GM12878 (cell line): ENCODE results near the gene CHIT1. TPM values are rescaled to one million over a fixed set of nuclear protein-coding genes. Genes with fewer than 3 reads are reported as not detected.

Experiments used
- ATAC-seq: fragments of 200-7000 bp; cut with Tn5 transposase; 3 replicates; pipeline ENCODE4 v1.9.1; 2020; ENCODE audit warnings: mild to moderate bottlenecking, moderate library complexity
- BruUV-seq: library from RNA; stranded (reverse); fragments of 400-500 nt; replicated peaks from 2 replicates; lab custom pipeline; 2021; lab: Mats Ljungman, UMichigan
- CTCF ChIA-PET: fragments of 300-600 bp; sonication (Branson Sonifier 250); formaldehyde crosslinking; extraction: SDS; loops from one replicate; lab custom pipeline; 2021; ENCODE audit warnings: inconsistent platforms; lab: Yijun Ruan, JAX
- POLR2A ChIA-PET: fragments of 350-600 bp; formaldehyde crosslinking; extraction: SDS; loops from one replicate; lab custom pipeline; 2021; ENCODE audit warnings: inconsistent platforms; lab: Charles Lee
- RAD21 ChIA-PET: fragments of 300-600 bp; sonication (Branson Sonifier 250); formaldehyde crosslinking; loops from one replicate; lab custom pipeline; 2023; ENCODE audit warnings: antibody characterized with exemption; ENCODE audit not compliant: unreplicated experiment; lab: Charles Lee
- SMC1A ChIA-PET: fragments of 300-600 bp; sonication (Branson Sonifier 250); formaldehyde crosslinking; loops from one replicate; lab custom pipeline; 2023; ENCODE audit not compliant: unreplicated experiment, uncharacterized antibody; lab: Charles Lee
- DNase-seq: peaks from one replicate; pipeline ENCODE4 v3.0.0-alpha.2; 2011; ENCODE audit warnings: low read depth, low spot score
- FAIRE-seq: peaks from 3 replicates; lab custom pipeline; 2011; peaks lifted over from hg19 to GRCh38; lab: Jason Lieb, UNC
- H2AFZ ChIP-seq: 2 replicates; pipeline ENCODE4 v1.6.0; 2011; ENCODE audit warnings: low read depth, low read length, control low read depth; ENCODE audit not compliant: control insufficient read depth
- H3K27ac ChIP-seq: 2 replicates; pipeline ENCODE4 v1.5.1; 2011; ENCODE audit warnings: control low read depth; ENCODE audit not compliant: control insufficient read depth, insufficient read depth
- H3K27me3 ChIP-seq, 2 experiments: replicated peaks in 1 of 2; 2 replicates each; pipeline versions ENCODE4 v1.6.0 to v1.6.1; 2011; ENCODE audit warnings: low read length in 1 of 2; ENCODE audit not compliant: control insufficient read depth in 2 of 2, insufficient read depth in 2 of 2
- H3K36me3 ChIP-seq, 2 experiments: 2 replicates each; pipeline ENCODE4 v1.5.1; 2011; ENCODE audit warnings: low read length in 1 of 2; ENCODE audit not compliant: control insufficient read depth in 2 of 2, insufficient read depth in 2 of 2
- H3K4me1 ChIP-seq: 2 replicates; pipeline ENCODE4 v1.6.1; 2011; ENCODE audit warnings: mild to moderate bottlenecking, low read length, moderate library complexity, mixed read lengths; ENCODE audit not compliant: control insufficient read depth, insufficient read depth
- H3K4me2 ChIP-seq: 2 replicates; pipeline ENCODE4 v1.6.0; 2011; ENCODE audit warnings: control low read depth; ENCODE audit not compliant: control insufficient read depth, insufficient read depth
- H3K4me3 ChIP-seq: fragments of 200-600 bp; sonication (generic); 2 replicates; pipeline ENCODE4 v1.5.1; 2016
- H3K79me2 ChIP-seq: 2 replicates; pipeline ENCODE4 v1.6.0; 2011; ENCODE audit warnings: low read length; ENCODE audit not compliant: control insufficient read depth, insufficient read depth
- H3K9ac ChIP-seq: 2 replicates; pipeline ENCODE4 v1.8.0; 2011; ENCODE audit warnings: low read length, control low read depth, mixed read lengths; ENCODE audit not compliant: control insufficient read depth, insufficient read depth
- H3K9me3 ChIP-seq: replicated peaks from 3 replicates; pipeline ENCODE4 v1.5.1; 2011; ENCODE audit warnings: mild to moderate bottlenecking, low read length; ENCODE audit not compliant: control insufficient read depth, insufficient read depth
- H4K20me1 ChIP-seq: 2 replicates; pipeline ENCODE4 v1.6.0; 2011; ENCODE audit not compliant: control insufficient read depth, insufficient read depth
- ATF7 ChIP-seq: fragments of 450-650 bp; IDR thresholded peaks from 2 replicates; pipeline ENCODE4 v1.6.1; 2016; ENCODE audit warnings: low read depth, mild to moderate bottlenecking
- BCLAF1 ChIP-seq: fragments of 450-650 bp; IDR thresholded peaks from 2 replicates; pipeline ENCODE4 v1.6.1; 2017; ENCODE audit warnings: antibody characterized with exemption, mild to moderate bottlenecking, moderate library complexity
- CBX3 ChIP-seq: fragments of 200-600 bp; sonication (generic); IDR thresholded peaks from 2 replicates; pipeline ENCODE4 v1.6.1; 2016; ENCODE audit warnings: low read depth, borderline replicate concordance
- CUX1 ChIP-seq: IDR thresholded peaks from 2 replicates; pipeline ENCODE4 v1.6.1; 2012; ENCODE audit warnings: improper control_type of control experiment, low read depth, low read length; ENCODE audit not compliant: insufficient replicate concordance
- HDGF ChIP-seq: fragments of 450-650 bp; IDR thresholded peaks from 2 replicates; pipeline ENCODE4 v1.6.1; 2016; ENCODE audit warnings: antibody characterized with exemption
- HSF1 ChIP-seq: fragments of 150-350 bp; IDR thresholded peaks from 2 replicates; pipeline ENCODE4 v1.6.1; 2014; ENCODE audit warnings: mild to moderate bottlenecking, low read depth, low read length
- IRF5 ChIP-seq: fragments of 450-650 bp; IDR thresholded peaks from 2 replicates; pipeline ENCODE4 v1.6.1; 2017; ENCODE audit warnings: borderline replicate concordance
- PAX5 ChIP-seq: IDR thresholded peaks from 2 replicates; pipeline ENCODE4 v1.6.1; 2011; ENCODE audit warnings: low read depth, low read length, borderline replicate concordance
- PML ChIP-seq: IDR thresholded peaks from 2 replicates; pipeline ENCODE4 v1.6.1; 2012; ENCODE audit warnings: low read length, inconsistent platforms
- POLR2A ChIP-seq: IDR thresholded peaks from 2 replicates; pipeline ENCODE4 v1.6.1; 2011; ENCODE audit warnings: low read depth, mild to moderate bottlenecking, low read length
- RELB ChIP-seq: fragments of 450-650 bp; IDR thresholded peaks from 2 replicates; pipeline ENCODE4 v1.6.1; 2017; ENCODE audit warnings: low read depth, mild to moderate bottlenecking, moderate library complexity
- in situ Hi-C: fragments of 300-500 bp; cut with MboI; formaldehyde crosslinking; loops from 9 replicates; pipeline ENCODE4 v1.14.3; 2018; ENCODE audit warnings: mixed read lengths
- intact Hi-C: fragments of 100-400 bp; cut with micrococcal nuclease; formaldehyde crosslinking; loops from one replicate; pipeline ENCODE4 v1.14.2; 2022; ENCODE audit not compliant: unreplicated experiment
- polyA plus RNA-seq, 11 experiments: library from polyadenylated mRNA; depleted of rRNA in 4 of 11; unstranded in 6 of 11; stranded (reverse) in 5 of 11; fragments of >200 nt; fragmentation: Nextera tagmentation in 4 of 11; fragmentation: Illumina TruSeq in 1 of 11; extraction: Ambion mirVana in 4 of 11; extraction: Trizol in 1 of 11; gene quantifications; 1 replicate in 1 of 11; 2 replicates in 10 of 11; pipeline versions ENCODE4 v1.2.1 to v1.2.3, GENCODE V29; 2011 to 2016; ENCODE audit warnings: inconsistent platforms in 2 of 11, missing spikeins in 2 of 11, low read depth in 1 of 11
- total RNA-seq, 4 experiments: library from RNA; depleted of rRNA in 3 of 4; stranded (reverse); fragments of >200 nt in 3 of 4; fragmentation: Illumina TruSeq in 1 of 4; extraction: Trizol in 1 of 4; gene quantifications; 2 replicates each; pipeline versions ENCODE4 v1.2.1 to v1.2.3, GENCODE V29; 2013 to 2021

Gene CHIT1
- total and polyA plus RNA-seq, 10 of the 15 experiments (the other 5 are each of a cell fraction or from before 2014, with no cell fraction given), result 0.02 to 2.1 (median 0.76) TPM

GRCh38 chr1:203210988-203211387 is 18.5 kb downstream of the CHIT1 start:
- in situ Hi-C loops, result no loop called here
- DNase-seq, result no peak
- Histone ChIP-seq H3K27me3 (peaks cover 0 to 5% of the 10 kb centered on the region in 2 experiments; a peak in 1 of 4 replicates), H3K36me3 (no peaks in the 10 kb centered on the region), H2AFZ (no peak overlapping the region), H3K9ac (no peak overlapping the region), H4K20me1 (no peaks in the 10 kb centered on the region), H3K9me3 (no peaks in the 10 kb centered on the region), H3K4me1 (no peaks in the 10 kb centered on the region), H3K27ac (no peak overlapping the region), H3K4me2 (no peak overlapping the region), H3K79me2 (no peaks in the 10 kb centered on the region), H3K4me3 (no peak overlapping the region)
- ChIA-PET CTCF (interaction anchor here (0.9 to 3.1 kb wide), 5 partner anchors 38 to 172 kb away, joined by 3 to 11 read pairs (median 5); no protein-coding TSS in a partner anchor), POLR2A (no interaction called here), SMC1A (interaction anchor here (1.8 kb wide), 1 partner anchor 11 kb away, joined by 3 read pairs; no protein-coding TSS in a partner anchor), RAD21 (no interaction called here)
- ATAC-seq, result no peak
- no TSS peak for BruUV-seq
- no peak for FAIRE-seq
- intact Hi-C loops, result no loop called here
- TF ChIP-seq IRF5 (no peak), PAX5 (no peak), PML (no peak), CBX3 (no peak), CUX1 (no peak), POLR2A (no peak), ATF7 (no peak), RELB (no peak), BCLAF1 (no peak), HDGF (no peak), HSF1 (no peak)
